ENCODE data around the gene SETD3. TPM values are rescaled to one million over a fixed set of nuclear protein-coding genes. Genes with fewer than 3 reads are reported as not detected.
"Not testable (repeated sequence)": the region's sequence is repeated elsewhere in the genome, so short reads cannot be mapped to it uniquely, and the experiment has no call there.

Gene SETD3
- total RNA-seq, 1 donor from 2014 or later = 67.4 TPM

DNA sequence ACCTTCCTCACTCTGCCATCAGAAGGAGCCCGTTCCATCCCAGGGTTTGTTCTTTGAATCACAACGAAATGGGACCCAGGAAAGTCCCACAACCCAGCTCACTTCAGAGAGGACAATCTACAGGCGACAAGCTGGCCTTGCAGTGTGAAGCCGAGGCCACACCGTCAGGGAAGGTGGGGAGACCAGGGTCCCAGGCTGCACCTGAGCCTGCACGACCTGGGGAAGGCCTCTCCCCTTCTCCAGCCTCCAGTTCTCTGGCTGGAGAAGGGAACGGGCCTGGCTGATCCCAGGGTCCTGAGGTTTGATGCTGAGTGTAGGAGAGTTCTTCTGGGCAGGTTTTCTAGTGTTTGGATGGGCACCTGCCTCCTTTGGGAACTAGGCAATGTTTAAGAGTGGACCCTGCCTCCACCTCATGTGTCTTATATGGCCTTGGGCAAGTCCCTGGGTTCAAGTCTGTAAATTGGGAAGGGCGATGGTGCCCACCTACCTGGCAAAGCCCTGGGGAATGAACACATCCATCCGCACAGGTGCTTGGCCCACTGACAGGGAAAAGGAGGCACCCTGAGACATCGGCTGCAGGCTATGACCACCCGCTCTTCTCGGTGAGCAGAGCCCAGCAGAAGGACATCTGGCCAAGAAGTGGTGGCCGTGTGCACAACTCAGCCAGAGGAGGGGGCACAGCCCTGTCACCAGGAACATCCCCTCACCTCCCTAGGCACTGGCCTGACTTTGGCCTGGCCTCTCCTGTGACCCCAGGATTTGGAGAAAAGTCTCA, 130.8 kb downstream of the SETD3 start:
- no peak for DNase-seq (ENCODE audit: low spot score)
- H3K27me3 Mint-ChIP-seq (ENCODE audit: unreplicated experiment) = peaks cover 6% of the 10 kb centered on the region
- no peak overlapping the region for H3K4me3 Mint-ChIP-seq (ENCODE audit: unreplicated experiment)
- H3K27ac Mint-ChIP-seq (ENCODE audit: unreplicated experiment) = no peak overlapping the region
- no peaks in the 10 kb centered on the region for H3K4me1 Mint-ChIP-seq (ENCODE audit: unreplicated experiment)
- TF ChIP-seq, protein P1, sequence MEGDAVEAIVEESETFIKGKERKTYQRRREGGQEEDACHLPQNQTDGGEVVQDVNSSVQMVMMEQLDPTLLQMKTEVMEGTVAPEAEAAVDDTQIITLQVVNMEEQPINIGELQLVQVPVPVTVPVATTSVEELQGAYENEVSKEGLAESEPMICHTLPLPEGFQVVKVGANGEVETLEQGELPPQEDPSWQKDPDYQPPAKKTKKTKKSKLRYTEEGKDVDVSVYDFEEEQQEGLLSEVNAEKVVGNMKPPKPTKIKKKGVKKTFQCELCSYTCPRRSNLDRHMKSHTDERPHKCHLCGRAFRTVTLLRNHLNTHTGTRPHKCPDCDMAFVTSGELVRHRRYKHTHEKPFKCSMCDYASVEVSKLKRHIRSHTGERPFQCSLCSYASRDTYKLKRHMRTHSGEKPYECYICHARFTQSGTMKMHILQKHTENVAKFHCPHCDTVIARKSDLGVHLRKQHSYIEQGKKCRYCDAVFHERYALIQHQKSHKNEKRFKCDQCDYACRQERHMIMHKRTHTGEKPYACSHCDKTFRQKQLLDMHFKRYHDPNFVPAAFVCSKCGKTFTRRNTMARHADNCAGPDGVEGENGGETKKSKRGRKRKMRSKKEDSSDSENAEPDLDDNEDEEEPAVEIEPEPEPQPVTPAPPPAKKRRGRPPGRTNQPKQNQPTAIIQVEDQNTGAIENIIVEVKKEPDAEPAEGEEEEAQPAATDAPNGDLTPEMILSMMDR (IDR thresholded peaks at IDR 0.05; ENCODE audit: unreplicated experiment) = no peak
- H3K36me3 Mint-ChIP-seq (ENCODE audit: low read depth, unreplicated experiment) = peaks cover 5% of the 10 kb centered on the region
- H3K9me3 Mint-ChIP-seq (ENCODE audit: unreplicated experiment) = no peaks in the 10 kb centered on the region

GRCh38 chr14:99348816-99349614, 131.6 kb downstream of the SETD3 start:
- Mint-ChIP-seq H3K4me3 (ENCODE audit: unreplicated experiment) (no peak overlapping the region), H3K36me3 (ENCODE audit: low read depth, unreplicated experiment) (peaks cover 5% of the 10 kb centered on the region), H3K27ac (ENCODE audit: unreplicated experiment) (no peak overlapping the region), H3K4me1 (ENCODE audit: unreplicated experiment) (no peaks in the 10 kb centered on the region), H3K9me3 (ENCODE audit: unreplicated experiment) (no peaks in the 10 kb centered on the region), H3K27me3 (ENCODE audit: unreplicated experiment) (peaks cover 6% of the 10 kb centered on the region)
- no peak for DNase-seq (ENCODE audit: low spot score)
- TF ChIP-seq, protein P1 (IDR thresholded peaks at IDR 0.05; ENCODE audit: unreplicated experiment) = no peak

DNA sequence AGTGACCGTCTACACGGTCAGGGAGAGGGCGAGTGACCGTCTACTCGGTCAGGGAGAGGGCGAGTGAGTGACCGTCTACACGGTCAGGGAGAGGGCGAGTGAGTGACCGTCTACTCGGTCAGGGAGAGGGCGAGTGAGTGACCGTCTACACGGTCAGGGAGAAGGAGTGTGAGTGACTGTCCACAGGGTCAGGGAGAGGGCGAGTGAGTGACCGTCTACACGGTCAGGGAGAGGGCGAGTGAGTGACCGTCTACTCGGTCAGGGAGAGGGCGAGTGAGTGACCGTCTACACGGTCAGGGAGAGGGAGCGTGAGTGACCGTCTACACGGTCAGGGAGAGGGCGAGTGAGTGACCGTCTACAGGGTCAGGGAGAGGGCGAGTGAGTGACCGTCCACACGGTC, 132.4 kb downstream of the SETD3 start:
- H3K36me3 Mint-ChIP-seq (ENCODE audit: low read depth, unreplicated experiment); H3K27ac Mint-ChIP-seq (ENCODE audit: unreplicated experiment): not testable (repeated sequence)

More for the DNA sequence above, 132.4 kb downstream of the SETD3 start:
- not testable (repeated sequence) for DNase-seq (ENCODE audit: low spot score); H3K9me3 Mint-ChIP-seq (ENCODE audit: unreplicated experiment); H3K27me3 Mint-ChIP-seq (ENCODE audit: unreplicated experiment); H3K4me1 Mint-ChIP-seq (ENCODE audit: unreplicated experiment); H3K4me3 Mint-ChIP-seq (ENCODE audit: unreplicated experiment)

Other genes starting within 250 kb of the SETD3 start
- gene BCL11B, start 208.7 kb downstream of the SETD3 start, total RNA-seq (ENCODE audit: unreplicated experiment) = 1.0 TPM
- 79.8 TPM for gene CCNK, start 550 bp upstream of the SETD3 start, total RNA-seq (ENCODE audit: unreplicated experiment)
- 42.1 TPM for gene CCDC85C, start 123.3 kb upstream of the SETD3 start, total RNA-seq (ENCODE audit: unreplicated experiment)
- gene HHIPL1, start 164.3 kb upstream of the SETD3 start, total RNA-seq (ENCODE audit: unreplicated experiment) = 15.1 TPM
- 5.2 TPM for gene CYP46A1, start 203.4 kb upstream of the SETD3 start, total RNA-seq (ENCODE audit: unreplicated experiment)